GM21367 (cell line): ENCODE results near the gene PGC.
"Not testable (repeated sequence)": the region's sequence is repeated elsewhere in the genome, so short reads cannot be mapped to it uniquely, and the experiment has no call there.

Source experiments
- ATAC-seq: cut with Tn5 transposase; IDR thresholded peaks from one replicate; pipeline ENCODE4 v1.9.1; 2021; ENCODE audit not compliant: unreplicated experiment

PGC gene

DNA sequence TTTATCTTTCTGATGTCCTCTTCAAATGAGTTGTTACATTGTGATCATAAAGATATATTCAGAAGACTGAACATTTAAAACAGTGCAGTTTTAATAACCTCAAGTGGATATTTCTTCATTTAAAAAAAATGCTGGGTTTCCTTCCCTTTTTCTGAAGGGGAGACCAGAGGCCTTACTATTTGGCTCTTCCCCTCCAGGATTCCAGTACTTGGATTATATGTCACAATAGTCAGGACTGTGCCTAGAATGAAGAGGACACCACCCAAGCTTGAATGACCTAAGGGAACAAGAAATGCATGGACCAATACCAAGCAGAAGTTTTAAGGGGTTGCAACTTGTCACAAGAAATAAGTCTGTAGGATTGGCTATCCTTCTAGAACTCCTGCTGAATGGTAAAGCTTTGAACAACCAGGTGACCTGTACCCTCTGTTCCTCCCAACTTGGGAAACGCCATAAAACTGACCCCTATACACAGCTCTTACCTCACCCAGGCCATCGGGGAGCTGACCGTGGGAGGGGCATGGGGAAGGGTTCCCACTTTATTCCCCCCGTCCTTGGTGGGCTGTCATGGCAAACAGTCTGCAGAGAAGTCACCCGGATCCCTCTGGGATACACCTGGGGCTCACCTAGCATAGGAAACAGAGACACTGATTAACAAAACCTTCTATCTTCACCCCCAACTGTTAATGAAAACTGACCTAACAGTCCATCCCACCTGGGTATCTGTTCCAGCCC is 30.5 kb upstream of the PGC start:
- ATAC-seq: no peak

DNA sequence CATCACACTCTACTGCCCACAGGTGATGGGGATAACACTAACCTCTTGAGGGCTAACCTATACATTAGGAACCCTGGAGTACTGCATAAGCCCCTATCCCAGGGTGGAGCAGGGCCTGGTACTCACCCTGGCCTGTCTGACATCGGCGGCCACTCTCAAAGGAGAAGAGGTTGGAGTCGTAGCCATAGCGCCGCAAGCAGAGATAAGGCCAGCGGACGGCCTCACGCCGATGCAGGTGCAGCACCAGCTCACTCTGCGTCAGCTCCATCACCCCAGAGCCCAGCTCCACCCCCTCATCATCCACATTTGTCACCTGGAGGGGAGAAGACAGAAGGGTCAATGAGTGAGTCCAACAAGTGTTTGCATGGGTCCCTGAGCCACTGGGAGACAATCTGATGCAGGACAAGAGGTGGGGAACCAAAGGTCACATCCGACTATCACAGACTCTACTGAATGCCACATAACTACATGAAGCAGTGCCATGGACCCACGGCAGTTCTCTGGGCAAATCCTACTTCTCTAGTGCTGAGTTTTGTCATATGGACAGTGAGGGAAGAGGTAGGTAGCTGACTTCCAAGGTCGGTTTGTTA is 28.2 kb upstream of the PGC start:
- ATAC-seq: no peak

- ATAC-seq: no peak
These were observed 27.6 kb upstream of the PGC start for GRCh38 chr6:41774841-41775240.

DNA sequence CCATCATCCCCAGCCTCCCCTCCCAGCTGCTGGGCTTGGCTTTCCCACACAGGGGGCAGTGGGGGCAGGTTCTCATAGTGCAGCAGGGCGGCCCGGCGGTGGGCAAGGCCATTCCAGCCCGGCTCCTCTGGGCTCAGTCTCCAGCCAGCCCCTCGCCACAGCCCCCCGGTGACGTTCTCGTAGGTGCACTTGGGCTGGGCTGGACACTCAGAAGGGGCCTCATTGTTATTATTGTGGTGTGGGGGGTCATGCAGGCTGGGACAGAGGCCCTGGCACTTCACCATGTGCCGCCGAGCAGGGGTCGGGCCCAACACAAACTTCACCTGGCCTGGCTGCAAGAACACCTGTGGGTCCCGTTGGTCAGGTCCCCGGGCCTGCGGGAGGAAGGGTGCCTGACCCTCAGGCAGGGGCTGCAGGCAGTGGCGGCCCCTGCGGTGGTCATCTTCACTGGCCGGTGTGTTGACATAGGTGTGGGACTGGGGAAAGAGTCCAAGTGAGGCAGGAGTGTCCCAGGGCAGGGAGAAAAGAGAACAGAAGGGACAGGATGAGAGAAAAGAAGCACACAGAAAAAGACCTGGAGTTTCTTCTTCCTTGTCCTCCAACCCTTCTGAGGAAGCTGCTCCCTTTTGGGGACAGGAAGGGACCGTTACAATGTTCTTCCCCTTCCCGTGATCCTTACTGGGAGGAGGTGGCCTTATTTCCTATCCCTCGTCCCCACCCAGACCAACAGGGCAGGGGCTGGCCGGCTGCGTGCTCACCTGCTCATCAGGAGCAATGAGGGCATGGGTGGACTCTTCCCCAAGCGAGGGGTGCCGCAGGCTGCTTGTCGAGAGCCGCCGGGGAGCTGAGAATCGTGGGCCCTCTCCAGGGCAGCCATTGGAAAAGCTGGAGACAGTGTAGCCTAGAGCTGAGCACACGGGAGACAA is 24.1 kb upstream of the PGC start:
- no peak for ATAC-seq

GRCh38 chr6:41770381-41771057 is 23.3 kb upstream of the PGC start:
- ATAC-seq: no peak

DNA sequence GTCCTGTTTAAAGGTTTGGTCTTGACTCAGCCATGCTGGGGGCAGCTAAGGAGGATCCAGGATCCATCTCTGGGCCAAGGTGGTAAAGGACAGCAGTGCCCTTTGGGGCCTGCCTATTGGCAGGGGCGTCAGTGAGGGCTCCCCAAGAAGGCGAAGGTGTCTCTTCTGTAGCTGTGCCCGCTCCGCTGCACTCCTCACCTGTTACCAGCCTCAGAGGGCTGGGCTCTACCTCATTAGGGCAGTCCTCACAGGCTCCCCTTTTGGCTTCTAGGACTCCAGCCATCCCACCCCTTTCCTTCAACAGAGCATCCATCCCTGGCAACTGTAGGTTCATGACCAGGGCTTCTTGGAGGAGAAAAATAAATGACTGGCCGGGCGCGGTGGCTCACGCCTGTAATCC is 22.2 kb upstream of the PGC start:
- no peak for ATAC-seq

GRCh38 chr6:41768545-41769308 is 21.5 kb upstream of the PGC start:
- ATAC-seq: no peak

- ATAC-seq: no peak
These were observed 20.1 kb upstream of the PGC start for GRCh38 chr6:41767112-41767833.

DNA sequence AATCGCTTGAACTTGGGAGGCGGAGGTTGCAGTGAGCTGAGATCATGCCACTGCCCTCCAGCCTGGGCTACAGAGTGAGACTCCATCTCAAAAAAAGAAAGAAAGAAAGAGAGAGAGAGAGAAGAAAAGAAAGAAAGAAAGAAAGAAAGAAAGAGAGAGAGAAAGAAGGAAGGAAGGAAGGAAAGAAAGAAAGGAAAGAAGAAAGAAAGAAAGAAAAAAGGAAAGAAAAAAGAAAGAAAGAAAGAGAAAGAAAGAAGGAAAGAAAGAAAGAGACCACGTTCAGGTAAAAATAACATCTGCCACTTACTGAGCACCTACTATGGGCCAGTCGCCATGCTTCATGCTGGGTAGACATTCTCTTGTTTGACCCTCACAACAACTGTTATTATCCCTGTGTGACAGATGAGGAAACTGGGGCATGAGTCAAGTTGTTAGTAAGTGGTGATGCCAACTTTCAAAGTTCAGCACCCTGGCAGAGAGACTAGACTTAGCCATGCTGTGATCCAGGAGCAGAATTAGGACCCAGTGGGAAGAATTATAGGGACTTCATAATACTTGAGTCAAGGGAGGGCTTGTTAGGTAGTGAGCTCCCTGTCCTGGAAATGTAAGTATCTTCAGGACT is 19.0 kb upstream of the PGC start:
- ATAC-seq: not testable (repeated sequence)

DNA sequence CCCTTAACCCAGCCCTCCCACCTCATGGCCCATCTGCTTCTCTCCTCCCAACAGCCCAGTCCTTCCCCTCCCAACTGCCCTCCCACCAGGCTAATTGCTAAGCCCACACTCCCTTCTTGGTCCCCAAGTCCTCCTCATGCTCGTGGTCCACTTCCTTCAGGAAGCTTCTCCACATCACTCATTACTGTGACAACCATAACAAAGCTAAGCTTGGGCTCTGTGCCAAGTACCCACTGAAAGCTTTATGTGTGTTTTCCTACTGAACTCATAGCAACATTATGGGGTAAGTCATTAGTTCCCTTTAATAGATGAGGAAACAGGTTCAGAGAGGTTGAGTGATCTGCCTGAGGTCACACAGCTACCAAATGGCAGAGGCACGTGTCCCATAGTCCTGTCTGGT is 16.3 kb upstream of the PGC start:
- ATAC-seq: no peak

DNA sequence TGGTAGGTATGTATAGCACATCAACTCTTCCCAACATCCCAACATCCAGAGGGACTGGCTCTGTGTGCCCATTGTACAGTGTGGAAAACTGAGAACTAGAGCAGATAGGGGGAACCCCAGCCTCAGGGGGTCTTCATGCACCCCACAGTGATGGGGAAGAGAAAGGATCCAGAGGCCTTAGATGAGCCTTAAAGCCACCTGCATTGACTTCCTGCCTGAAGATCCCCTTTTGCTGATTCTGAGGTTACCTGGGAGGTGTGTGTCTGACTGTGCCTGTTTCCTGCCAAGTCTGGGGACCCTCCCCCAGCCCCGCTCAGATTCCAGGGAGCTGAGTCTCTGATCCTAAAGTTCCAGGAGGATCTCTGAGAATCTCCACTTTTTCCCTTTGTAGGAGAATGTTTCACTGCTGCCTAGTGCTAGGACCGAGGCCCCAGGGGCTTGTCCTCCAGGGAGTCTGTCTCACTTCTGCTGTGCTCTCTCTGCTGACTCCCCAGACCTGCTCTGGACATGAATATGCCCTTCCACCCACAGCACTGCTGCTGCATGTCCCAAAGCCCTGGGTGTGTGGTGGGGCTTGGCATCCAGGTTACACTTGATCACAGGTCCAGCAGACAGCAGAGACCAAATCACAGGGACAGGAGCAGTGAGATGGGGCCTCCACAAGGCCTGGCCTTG is 12.8 kb upstream of the PGC start:
- no peak for ATAC-seq

DNA sequence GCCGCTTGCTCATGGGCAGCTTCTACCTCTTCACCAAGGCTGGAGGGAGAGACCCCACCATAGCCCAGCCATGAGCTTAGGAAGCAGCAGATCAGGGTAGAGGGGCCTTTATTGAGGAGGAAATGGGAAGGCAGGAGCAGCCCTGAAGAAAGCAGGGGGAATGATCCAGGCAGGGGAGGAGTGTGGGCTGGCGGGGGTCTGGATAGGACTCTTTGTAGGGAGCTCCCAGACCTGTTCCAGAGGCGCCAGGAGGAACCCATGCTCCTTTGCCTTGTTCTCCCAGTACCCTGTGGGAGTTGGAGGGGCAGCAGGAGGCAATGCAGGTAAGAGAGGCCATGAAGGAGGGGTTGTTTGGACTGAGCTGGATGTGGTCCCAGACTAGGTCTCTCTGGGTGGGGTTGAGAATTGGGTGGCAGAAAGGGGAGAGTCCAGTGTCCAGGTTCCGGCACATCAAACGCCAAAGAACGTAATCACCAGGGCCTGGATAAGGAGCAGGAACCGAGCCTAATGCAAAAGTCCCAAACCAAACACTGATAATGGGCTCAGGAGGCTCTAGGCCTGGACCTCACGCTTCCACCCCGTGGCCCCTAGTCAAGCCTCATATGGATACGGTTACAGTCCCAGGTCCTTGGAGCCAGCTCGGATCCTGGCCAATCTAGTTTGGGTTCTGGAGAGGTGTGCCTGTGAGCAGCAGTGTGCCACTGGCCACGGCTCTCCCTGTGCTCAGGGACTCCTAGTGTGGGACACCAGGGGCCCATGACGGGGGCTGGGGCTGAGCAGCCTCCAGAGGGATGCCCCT is 12.1 kb upstream of the PGC start:
- ATAC-seq: no peak

GRCh38 chr6:41758641-41759035 is 11.4 kb upstream of the PGC start:
- no peak for ATAC-seq

DNA sequence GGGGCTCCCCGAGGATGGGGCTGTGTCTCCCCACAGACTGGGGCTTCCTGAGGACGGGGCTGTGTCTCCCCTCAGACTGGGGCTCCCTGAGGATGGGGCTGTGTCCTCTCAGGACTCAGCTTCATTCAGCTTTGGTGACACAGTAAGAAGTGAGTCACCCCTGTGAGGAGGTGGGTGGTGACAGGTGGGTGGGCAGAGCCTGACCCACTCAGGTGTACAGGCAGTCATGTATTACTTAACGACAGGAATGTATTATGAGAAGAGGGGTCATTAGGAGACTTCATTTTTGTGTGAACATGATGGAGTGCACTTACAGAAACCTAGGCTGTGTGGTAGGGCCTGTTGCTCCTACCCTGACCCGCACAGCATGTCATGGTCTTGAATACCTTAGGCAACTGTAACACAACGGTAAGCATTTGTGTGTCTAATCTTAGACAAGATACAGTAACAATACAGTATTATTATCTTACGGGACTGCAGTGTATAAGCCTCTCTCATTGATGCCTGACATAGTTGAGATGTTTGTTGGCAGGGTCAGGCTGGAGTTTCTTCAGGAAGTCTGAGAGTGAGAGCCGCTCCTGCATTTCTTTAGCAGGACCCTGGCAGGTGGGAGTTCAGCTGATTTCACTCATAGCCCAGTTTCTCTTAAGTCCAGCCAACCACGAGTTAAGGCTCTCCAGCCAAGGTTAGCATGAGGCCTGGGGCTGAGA is 10.9 kb upstream of the PGC start:
- no peak for ATAC-seq

DNA sequence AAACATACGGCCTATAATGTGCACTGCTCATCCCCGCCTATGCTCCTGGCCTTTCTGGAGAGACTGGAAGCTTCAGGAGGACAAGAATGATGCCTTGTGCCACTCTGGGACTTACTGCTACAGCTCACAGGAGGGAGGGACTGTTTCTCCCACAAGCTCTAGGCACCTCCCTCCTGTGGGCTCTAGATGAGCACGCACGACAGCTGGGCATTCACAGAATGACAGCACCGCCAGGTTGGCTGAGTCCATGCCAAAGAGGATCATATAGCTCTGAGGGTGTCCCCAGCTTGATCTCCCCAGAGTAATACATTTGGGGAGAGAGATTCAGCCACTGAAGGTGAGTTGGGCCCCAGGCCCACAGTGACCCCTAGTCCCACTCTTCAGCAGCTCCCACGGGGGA is 10.1 kb upstream of the PGC start:
- ATAC-seq: no peak

DNA sequence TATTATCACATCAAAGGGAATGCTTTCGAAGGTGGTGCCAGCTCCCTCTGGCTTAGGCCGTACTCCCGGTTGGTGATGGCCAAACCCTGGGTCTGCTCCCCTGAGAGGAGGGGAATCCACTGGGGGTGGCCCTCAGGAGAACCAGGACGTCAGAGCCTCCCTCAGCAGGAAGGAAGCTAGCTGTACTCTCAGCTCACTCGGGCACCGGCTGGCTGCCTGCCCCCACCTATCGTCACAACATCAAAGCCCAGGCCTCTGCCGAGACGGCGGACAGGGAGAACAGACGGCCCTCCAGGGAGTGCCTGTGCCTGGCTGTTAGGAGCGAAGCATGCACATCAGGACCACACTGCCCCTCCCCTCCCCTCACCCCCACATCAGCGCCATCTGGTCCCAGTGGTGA is 9.2 kb upstream of the PGC start:
- no peak for ATAC-seq

- ATAC-seq: no peak
These were observed 8.7 kb upstream of the PGC start for GRCh38 chr6:41755895-41756294.

DNA sequence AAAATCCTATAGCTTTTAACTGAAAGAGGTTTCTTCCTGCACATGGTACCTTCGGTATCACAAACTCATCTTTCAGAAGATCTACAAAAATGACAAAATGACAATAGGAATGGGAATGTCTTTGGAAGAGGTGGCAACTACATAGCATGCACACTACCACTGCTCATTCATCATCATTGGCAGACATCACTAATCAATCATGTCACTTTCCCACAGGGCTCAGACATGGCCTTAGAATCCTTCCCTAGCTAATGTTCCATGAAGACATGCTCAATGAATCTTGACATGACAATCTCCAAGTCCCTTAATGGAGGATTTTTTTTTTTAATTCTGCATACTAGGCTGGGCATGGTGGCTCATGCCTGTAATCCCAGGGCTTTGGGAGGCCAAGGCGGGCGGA is 3.2 kb upstream of the PGC start:
- no peak for ATAC-seq
